Activated CD4-positive, alpha-beta T cell treated with anti-CD3 and anti-CD28 coated beads, Interleukin-2, Interleukin-6, amounts not matched to agents 100 ng/mL and 50 ng/mL, durations not matched to agents 16 hours and 8 hours (primary cell): ENCODE results near the gene MICAL2.
A peak's percentile ranks its signal among the peaks of the same experiment; 100 is the strongest.

Experiments used
- DNase-seq: peaks from one replicate; pipeline ENCODE4 v3.0.0-alpha.2; 2020

Gene MICAL2

DNA sequence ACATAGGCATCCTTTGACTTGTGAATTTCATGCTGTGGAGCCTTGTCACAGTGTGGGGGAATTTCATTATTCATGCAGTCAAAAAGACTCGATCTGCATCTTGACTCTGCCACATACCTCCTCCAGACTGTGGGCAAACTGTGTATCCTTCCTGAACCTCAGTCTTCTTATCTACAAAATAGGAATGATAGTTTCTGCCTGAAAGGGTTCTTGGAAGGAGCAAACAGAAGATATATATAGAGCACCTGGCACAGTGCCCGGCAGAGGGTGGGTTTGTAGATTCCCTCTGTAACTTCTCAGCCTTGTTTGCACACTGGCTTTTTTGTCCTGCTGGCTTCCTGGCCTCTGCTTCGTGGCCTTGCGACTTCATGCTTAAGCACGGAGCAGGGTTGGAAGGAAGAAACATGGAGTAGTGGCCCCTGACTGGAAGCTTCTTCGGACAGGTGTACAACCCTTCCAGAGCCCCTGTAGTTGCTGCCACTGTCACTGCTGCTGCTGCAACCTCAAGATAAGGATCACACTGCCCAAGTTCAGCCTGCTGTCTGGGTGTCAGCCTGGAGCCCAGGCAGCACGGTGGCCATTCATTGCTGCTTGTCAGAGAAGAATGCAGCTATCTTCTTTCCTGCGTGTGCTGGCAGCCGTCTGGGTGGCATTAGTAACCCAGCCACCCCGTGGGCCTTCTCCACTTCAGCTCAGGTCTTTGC lies 106.4 kb downstream of the MICAL2 start:
- no peak for DNase-seq

DNA sequence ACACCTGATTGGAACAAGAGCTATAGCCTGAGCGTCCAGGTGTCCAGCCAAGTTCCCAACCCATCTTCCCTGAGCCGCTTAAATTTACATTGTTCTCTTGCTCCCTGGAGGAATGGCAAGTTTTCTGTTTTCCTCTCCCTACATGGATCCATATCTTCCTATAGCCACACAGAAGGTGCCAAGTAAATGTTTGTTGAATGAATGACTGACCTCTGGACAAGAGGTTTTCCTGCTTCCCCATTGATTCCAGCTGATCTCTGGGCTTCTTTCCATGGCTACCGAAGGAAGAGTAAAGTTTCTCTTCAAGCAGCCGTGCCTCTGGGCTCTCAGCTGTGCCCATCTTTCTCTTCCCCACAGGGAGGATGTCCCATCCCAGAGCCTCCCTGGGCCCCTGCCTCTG lies 107.5 kb downstream of the MICAL2 start:
- DNase-seq, result no peak

DNA sequence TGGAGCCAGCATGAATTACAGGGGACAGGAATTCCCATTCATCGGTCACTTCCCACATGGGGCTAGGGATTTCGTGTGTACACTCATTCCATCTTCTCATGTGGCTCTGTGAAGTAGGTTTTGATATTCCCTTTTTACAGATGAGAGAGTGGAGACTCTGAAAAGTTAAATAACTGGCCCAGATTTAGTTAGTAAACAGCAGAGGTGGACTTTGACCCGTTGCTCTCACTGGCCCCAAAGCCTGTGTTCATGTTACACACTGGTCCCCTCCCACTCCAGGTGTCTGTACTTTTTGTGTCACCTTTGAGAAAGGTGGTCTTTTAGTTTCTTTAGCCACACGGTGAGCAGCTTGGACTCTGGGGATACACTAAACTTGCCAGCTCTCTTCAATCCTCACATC lies 108.5 kb downstream of the MICAL2 start:
- DNase-seq, result no peak

DNA sequence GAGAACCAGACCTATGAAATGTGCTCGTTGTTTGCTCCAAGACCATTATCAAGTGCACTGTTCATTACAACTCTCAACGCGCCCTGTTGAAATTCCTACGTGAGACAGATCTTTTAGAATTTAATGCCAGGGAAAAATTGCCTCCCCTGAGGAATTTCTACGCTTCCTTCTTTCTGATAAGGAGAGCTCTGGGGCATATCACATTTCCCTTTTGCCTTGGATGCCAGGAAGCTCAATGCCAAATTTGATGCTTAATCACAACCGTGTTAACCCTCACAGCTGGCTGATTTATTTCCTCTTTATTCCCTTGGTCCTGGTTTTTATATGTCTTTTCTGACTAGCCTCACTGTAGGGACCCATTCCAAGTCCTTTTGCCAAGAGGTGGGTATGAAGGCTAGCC lies 109.4 kb downstream of the MICAL2 start:
- DNase-seq, result no peak

- no peak for DNase-seq
These were observed 109.9 kb downstream of the MICAL2 start for GRCh38 chr11:12220305-12220704.

DNA sequence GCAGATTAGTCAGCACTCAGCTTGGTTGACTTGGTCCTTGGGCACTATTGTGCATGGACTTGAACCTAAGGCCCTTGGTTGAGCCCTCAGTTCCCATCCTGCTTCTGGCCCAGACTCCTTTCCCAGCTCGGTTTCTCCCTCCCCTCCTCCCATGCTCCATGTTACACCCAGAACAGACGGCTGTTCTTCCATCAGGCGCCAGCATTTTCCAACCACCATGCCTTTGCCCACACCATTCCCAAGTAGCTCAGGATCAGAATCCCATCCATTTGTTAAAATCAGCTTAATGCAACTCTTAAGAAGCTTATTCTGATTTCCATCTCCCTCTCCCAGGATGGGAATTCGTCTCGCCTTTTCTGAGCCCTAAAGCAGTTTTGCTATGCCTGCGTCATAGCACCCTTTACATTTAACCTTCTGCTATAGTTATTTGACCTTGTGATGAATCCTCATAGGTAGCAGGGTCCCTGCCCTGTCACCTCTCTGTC lies 110.7 kb downstream of the MICAL2 start:
- no peak for DNase-seq

DNA sequence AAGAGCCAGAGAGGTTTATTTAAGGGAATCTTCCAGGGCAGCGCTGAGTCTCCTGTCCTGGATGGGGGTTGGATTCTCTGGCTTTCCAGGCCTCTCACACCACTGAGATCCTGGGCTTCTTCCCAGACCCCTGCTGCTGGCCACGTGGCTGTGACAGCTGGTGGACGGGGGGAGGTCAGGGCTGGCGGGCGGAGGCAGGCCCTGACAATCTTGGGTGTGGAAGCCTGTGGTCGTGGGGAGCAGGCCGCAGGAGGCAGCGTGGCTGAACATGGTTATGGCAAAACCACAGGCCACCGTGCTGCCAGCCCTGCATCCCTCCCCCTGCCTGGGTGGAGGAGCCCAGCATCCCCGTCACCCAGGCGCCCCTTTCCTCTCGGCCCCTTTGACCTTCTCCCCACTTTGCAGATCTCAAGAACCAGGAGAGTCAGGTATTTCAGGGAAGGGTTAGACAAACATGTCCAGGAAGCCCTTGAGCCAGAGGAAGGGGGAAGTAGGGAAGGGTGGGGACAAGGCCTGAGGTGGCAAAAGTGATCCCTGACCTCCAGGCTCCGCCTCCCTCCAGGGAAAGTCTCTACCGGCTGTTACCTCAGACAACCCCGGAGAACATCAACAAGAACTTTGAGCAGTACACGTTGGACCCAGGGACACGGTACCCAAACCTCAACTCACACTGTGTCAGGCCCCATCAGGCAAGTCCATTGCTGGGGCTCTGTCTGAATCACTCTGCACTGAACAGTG lies 111.8 kb downstream of the MICAL2 start:
- no peak for DNase-seq

- DNase-seq, result peak; percentile 47
These were observed 113.6 kb downstream of the MICAL2 start for GRCh38 chr11:12223771-12224536.

DNA sequence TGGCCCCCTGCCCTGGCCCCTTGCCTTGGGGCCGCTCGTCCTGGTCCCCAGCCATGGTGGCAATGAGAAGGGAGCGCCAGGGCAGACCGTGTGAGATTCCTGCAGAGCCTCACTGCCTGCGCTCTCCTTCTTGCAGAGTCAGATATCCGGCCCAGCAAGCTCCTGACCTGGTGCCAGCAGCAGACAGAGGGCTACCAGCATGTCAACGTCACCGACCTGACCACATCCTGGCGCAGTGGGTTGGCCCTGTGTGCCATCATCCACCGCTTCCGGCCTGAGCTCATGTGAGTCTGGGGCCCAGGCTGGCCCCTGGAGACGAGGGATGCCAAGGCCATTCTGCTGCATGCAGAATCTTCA lies 114.1 kb downstream of the MICAL2 start:
- DNase-seq, result peak; percentile 97

DNA sequence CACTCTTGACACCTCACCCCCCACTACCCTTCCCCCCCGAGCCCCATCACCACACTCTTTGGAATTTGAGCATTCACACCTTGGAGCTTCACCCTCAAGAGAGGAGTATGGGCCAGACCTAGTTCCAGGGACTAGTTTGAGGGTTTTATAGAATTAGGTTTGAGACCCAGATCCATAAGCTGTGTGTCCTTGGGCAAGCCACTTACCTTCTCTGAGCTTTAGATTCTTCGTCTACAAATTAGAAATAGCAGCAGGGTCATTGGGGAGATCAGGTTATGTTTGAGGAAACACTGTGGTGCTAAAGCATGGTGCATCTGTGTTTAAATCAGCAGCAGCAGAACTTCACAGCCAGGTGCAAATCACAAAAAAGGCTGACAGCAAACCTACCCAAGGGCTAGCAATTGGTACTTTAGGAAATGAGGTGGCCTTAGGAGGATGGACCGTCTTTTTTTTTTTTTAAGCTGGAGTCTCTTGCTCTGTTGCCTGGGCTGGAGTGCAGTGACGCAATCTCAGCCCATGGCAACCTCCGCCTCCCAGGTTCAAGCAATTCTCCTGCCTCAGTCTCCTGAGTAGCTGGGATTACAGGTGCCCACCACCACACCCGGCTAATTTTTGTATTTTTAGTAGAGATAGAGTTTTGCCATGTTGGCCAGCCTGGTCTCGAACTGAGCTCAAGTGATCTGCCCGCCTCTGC lies 114.8 kb downstream of the MICAL2 start:
- no peak for DNase-seq

DNA sequence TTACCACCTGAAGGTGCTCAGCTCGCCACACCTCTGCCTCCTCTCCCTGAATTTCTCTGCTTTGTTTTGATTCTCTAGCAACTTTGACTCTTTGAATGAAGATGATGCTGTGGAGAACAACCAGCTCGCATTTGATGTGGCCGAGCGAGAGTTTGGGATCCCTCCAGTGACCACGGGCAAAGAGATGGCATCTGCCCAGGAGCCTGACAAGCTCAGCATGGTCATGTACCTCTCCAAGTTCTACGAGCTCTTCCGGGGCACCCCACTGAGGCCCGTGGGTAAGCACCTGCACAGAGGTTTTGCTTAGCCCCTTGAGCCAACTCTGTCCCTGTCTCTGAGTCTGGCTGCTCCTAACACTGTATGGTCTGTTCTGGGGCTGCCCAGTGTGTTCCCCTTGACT lies 115.7 kb downstream of the MICAL2 start:
- DNase-seq, result no peak

DNA sequence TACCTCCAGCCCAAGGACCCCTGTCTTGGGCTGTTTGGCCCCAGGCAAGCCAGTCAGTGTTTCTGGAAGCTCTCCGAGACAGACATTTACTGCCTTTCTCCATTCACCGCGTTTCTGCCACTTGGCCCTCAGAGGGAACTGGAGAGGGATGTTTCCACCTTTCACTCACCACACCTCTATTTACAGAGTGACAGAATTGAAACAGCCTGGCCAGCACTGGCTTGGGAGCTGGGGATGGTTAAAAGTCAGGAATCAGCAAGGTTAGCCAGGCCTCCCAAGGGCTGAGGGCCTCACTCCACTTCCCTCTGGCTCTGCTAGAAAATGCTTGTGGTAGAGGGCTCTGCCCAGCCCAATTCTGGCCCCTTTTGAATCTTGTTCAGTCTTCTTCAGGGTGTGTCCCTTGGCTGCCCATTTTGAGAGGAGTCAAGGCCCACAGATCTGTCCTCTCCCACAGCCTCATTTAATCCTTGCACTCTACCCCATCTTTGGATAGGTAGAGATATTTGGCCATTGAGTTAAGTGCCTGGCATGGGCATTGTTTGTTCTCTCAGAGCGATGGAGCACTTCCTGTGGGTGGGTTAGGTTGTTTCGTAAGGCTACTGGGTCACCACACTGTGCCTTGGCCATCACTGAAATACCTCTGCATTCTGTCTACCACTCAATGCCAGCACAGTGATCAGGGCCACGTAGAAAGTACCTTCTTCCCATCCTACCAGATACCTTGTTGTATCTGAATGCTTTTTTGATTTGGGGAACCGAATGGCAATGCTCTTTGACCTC lies 119.2 kb downstream of the MICAL2 start:
- no peak for DNase-seq

- no peak for DNase-seq
These were observed 121.8 kb downstream of the MICAL2 start for GRCh38 chr11:12232160-12232559.

DNA sequence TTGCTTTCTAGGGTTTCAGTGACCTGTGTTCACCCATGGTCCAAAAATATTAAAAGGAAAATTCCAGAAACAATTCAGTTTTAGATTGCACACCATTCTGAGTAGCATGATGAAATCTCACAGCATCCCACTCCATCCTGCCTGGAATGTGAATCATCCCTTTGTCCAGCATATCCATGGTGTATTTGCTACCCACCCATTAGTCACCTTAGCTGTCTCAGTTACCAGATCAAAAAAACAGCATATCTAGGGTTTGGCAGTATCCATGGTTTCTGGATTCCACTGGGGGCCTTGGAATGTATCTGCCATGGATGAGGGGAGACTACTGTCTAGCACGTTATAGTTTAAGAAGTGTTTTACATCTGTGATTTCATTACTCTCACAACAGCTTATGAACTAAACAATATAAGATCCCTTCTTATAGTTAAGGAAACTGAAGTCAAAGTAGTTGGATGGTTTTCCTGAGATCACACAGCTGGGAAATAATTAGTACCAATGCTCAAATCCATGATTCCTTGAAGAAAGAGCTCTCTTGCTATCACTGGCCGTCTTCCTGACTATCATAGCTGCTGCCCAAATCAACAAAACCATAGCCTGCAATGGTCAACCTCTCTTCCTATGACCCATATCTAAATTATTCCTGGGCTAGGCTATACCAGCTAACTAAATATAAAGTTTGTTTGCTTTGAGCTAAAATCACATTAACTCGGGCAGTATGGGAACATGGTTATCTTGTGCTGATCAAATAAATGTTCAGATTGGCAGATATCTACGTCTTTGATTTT lies 122.6 kb downstream of the MICAL2 start:
- no peak for DNase-seq

DNA sequence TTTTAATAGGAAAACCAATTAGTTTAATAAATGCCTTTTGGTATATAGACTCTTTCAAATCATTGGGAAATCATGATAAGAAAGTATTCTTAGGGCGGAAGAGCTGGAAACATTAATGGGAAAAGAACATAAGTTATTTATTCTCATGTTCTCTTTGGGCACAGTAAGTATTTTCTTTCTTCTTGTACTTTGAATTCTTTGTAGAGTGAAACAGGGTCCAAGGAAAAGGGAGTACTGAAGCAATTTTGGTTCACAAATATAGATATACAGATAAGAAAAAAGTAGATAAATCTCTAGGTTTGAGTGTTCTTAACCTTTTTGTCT lies 123.2 kb downstream of the MICAL2 start:
- no peak for DNase-seq

- DNase-seq, result no peak
These were observed 123.8 kb downstream of the MICAL2 start for GRCh38 chr11:12234221-12234620.

- no peak for DNase-seq
These were observed 124.7 kb downstream of the MICAL2 start for GRCh38 chr11:12235080-12235479.

DNA sequence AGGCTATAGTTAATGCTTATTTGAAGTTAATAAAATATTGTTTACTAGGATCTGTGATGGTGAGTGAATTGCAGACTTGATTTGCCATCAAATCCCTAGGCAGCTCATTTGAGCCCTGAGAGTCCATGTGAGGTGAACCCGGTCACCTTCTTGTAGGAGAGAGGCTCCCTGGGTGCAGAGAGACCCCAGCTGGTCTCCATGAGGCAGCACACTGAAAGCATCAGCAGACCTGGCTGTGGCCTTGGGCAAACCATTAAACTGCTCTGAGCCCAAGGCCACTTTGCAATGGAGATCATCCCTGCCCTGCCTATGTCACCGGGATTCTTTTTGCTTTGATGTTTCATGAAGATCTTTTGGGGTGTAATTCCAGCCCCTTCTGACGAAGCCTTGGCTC lies 125.2 kb downstream of the MICAL2 start:
- DNase-seq, result no peak

- peak; percentile 79 for DNase-seq
These were observed 125.8 kb downstream of the MICAL2 start for GRCh38 chr11:12235947-12236743.

DNA sequence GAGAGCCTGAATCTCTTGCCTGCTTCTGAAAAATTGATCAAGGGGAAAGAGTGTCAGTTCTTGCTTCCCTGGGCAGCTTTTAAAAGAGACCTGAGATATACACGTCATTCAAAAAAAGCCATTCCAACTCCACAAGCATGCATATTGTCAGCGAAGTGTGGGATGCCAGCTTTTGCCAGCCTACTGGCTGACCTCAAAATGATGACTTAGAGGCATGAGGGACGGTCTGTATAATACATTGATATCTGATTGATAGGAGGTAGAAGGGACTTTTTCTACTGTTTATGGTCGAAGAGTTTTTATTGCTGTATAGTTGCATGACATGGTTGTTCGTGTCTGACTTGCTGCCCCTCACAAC lies 126.3 kb downstream of the MICAL2 start:
- no peak for DNase-seq

DNA sequence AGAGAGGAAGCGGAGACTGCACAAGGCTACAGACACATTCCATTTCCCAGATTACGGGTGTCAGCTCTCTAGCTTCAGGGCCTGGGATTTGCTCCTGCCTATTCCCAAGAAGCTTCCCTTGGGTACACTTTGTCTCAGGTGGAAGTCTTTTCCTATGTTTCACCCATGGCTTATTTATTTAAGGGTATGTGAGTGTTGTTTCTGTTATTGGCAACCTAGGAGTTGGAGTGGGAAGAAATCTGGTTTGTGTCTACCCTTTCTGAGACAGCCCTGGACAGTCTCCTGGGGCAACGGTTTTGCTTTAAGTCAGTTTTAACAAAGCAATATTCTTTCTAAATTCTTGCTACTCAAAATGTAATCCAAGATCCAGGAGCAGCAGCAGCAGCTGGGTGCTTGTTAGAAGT lies 127.0 kb downstream of the MICAL2 start:
- no peak for DNase-seq
